HG03196 (cell line): ENCODE data around the gene KCNT2.

Experiments
- ATAC-seq: cut with Tn5 transposase; IDR thresholded peaks from one replicate; pipeline ENCODE4 v1.9.1; 2021; ENCODE audit not compliant: unreplicated experiment

The KCNT2 gene

DNA sequence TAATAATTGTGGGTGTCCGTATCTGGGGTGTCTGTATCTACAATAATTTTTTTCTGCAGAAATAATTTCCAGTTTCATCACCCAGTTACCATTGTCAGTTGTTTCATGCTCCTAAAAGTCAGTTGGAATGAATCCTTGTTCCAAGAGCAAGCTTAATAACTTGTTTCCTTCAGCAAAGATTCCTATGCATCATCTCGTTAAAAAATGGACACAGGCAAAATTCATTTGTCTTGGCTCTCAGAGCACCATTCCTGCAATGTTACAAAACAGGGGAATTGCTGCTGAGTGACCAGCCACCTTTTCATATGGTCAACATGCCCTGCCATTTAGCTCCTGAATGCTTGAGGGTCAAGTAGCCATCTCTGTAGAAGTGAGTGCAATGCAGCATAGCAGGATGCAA is 393.4 kb downstream of the KCNT2 start:
- no peak for ATAC-seq

DNA sequence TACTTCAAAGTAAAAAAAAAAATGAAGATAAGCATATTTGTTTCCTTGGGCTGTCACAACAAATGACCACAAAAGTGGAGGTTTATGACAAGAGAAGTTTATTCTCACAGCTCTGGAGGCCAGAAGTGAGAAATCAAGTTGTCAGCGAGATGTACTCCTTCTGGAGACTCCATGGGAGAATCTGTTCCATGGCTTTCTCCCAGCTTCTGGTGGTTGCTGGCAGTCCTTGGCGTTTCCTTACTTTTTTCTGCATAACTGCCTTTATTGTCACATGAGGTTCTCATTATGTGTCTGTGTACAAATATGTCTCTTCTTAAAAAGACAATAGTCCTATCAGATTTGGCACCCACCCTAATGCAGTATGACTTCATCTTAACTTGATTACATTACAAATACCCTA is 398.3 kb downstream of the KCNT2 start:
- no peak for ATAC-seq

DNA sequence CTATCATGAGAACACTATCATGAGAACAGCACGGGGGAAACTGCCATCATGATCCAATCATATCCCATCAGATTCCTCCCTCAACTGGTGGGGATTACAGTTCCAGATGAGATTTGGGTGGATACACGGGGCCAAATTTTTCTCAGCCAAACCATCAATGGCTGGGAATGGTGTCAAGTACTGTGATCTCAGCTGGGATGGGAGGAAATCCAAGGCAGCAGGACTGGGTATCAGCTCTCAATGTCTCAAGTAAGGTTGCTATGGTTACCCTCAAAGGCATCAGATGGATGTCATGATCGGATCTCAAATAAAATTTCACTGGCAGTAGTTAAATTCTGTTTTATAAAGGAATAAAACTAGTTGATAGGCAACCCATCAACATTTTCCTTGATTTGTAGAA is 399.0 kb downstream of the KCNT2 start:
- ATAC-seq: no peak

DNA sequence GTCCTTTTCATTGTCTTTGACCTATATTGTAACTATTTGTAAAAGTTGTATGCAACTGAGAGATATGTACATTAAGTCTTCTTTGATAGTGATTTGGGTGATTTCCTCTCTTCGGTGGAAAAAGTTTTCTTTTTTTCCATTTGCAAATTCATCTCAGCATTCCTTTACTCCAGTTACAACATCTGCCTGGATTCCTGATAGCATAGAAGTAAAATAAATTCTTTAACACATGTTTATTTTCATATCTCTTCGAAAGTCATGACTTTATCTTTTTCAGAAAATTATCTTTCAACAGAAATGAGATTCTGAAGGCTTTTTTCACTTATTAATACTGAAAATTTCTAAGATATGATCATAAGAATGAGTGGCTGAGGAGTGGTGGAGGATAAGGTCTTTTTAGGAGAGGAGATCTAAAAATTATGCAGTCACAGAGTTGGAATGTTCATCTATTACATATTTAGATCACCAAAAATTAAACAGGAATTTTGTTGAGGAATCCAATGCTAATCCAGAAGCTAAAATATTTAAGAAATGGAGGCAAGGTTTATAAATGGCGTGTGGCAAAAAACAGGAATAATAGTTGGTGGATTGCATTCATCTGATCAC is 400.5 kb downstream of the KCNT2 start:
- no peak for ATAC-seq

DNA sequence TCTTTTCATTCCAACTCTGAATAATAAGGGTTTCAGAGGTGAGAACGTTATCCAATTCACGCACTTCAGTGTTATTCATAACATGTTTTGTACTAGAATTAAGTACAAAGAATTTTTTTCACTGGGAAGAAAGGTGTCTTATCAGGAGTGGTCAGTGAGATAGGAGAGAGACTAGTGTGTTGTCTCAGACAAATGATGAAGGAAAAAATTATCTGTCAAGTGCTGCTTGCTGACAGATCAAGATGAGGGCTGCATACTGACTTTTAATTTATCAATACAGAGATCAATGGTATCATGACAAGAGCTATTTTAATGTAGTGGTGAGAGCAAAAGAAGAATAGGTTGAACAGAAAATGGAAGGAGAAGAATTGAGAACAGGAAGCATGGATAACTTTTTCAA is 402.4 kb downstream of the KCNT2 start:
- ATAC-seq: no peak

DNA sequence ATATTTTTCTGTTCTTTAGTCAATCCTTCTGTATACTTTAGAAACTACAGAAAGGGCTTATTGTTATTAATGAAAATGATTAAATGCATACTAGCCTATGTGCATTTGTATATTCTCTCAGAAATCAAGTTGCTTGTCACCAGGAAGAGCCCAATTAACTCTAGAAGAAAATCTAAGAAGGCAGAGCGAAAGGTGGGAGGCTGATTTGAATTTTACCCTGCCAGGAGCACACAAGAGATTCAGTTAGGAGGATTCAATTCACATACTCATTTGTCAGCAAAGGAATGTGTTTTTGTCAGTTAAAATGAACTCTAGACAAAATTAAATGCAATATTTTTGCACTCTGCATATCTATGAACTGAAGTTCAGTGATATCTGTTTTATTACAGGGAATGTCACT is 411.8 kb downstream of the KCNT2 start:
- no peak for ATAC-seq

DNA sequence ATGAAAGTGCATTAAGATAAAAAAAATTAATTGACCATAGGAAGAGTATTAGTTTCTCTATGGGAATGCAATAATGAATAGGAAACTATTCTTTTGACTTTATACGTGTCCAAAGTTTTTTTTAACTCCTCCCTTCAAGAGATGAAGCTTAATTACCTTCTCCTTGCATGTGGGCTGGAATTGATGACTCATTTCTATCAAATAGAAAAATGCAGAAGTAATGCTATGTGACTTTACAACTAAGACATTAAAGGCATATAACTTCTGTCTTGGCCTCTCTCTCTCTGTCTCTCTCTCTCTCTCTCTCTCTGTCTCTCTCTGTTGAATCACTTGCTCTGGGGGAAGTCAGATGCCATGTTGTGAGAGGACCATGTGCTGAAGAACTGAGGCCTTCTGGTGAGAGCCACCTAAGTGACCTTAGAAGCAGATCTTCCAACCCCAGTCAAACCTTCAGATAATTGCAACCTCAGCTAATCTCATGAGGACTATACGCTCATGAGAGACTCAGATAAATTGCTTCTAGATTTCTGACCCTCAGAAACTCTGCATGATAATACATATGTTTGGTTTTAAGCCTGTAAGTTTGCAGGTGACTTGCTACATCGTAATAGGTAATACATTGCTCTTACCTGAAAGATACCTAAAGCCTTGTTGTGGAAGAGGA is 414.2 kb downstream of the KCNT2 start:
- no peak for ATAC-seq

DNA sequence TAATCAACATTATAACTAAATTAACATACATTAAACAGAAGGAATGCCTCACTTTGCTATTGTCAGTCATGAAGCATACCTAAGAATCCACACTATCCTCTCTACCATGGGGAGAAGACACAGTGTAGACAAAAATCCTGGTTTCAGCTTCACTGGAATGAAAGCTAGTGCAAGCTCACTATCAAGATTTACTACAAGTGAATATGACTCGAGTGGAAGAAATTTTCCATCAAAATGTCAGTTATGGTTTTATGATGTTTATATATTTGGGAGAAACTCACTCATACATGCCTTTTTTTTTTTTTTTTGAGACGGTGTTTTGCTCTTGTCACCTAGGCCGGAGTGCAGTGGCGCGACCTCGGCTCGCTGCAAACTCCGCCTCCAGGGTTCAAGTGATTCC is 424.3 kb downstream of the KCNT2 start:
- no peak for ATAC-seq

DNA sequence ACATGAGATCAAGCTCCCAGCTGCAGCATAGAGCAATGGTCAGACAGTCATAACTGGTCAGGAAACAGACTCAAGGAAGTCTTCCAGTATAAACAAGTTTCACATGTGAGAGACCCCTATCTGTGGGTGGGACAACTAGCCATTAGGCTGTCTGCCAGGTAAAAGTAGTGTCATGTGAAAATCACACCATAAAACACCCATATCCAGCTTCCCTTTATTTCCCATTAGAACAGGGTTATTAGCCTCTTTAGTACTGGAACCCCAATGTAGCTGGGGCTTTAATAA is 426.7 kb downstream of the KCNT2 start:
- ATAC-seq: no peak

DNA sequence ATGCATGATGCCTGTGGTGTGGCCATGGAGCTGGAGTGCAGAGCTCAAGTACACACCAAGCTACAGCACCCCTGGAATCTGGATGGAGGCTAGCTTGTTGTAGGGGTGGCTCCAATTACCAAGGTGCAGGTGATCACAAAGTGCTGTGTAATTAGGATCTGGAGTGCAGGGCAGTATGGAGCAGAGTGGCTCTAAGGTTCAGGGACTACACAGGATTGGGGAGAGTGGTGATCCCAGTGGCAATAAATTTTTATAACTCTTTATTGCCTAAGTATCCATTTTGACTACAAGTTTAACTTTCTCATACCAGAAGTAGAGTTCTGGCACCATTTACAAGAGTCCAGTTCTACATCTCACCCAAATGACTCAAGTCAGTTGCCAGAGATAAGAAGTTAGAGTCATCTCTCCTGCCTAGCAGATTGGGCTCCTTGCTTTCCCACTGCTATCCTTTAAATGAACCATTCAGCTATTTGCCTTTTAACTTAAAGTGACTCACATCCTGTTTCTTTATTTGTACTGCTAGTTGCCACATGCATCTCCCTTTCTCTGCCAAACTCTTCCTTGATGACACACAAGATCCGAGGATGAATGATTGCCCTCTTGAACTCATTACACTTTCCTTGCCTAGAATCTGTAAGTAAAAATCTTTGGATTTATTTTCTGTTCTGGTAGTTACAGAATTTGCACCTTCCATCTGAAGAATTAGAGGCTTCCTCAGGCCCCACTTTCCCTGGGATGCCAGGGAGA is 427.2 kb downstream of the KCNT2 start:
- ATAC-seq: no peak

DNA sequence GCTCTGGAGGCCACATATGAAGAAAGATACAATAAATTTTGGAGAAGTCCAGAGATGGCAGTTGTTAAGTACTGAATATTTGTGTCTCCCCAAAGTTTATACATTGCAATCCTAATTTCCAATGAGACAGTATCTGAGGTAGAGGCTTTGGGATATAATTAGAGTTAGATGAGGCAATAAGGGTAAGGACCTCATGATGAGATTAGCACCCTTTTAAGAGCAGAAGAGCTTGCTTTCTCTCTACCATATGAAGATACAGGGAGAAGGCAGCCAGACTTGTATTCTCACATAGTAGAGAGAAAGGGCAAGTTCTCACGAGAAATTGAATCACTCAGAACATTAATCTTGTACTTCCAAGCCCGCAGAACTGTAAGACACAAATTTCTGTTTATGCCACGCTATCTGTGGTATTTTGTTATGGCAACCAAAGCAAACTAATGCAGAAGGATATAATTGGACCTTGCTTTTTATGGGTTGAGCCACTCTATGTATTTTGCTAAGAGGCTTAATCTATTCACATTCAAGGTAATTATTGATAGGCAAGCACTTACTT is 430.1 kb downstream of the KCNT2 start:
- no peak for ATAC-seq
